NCI-H2107 (cell line): Measurements from ENCODE around the gene APBA3.
A peak's percentile ranks its signal among the peaks of the same experiment; 100 is the strongest.

Experiments
- DNase-seq: peaks from one replicate; lab custom pipeline; 2025; lab: John Stamatoyannopoulos, UW

APBA3 gene

DNA sequence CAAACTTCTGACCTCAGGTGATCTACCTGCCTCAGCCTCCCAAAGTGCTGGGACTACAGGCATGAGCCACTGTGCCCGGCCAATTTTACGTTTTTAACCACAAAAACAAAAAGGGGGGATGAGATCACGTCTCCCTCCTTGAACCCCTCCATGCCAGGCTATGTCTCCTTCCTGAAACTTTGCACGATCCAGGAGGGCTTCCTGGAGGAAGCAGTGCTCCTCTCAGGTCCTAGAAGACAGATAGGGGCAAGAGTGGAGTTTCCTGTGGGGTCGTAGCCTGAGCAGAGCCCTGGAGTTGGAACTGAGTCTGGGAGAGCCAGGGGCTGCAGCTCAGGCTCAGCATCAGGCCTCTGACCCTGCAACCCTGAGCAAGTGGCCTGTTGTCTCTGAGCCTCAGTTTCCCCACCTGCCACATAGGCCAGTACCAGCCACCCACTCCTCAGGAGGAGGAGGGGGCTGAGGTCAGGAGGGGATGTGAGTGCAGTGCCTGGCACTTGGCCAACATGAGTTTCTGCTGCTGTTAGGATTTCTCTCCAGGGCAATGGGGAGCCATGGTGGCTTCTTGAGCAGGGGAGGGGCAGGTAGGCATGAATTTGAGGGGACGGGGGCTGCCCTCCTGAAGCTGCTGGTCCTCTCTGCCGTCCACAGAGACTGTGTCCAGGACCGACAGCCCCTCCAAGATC, 16.0 kb downstream of the APBA3 start:
- no peak for DNase-seq

- DNase-seq = no peak
Observed at GRCh38 chr19:3743486-3743885, 18.0 kb downstream of the APBA3 start.

- no peak for DNase-seq
Observed at GRCh38 chr19:3740431-3740830, 21.1 kb downstream of the APBA3 start.

DNA sequence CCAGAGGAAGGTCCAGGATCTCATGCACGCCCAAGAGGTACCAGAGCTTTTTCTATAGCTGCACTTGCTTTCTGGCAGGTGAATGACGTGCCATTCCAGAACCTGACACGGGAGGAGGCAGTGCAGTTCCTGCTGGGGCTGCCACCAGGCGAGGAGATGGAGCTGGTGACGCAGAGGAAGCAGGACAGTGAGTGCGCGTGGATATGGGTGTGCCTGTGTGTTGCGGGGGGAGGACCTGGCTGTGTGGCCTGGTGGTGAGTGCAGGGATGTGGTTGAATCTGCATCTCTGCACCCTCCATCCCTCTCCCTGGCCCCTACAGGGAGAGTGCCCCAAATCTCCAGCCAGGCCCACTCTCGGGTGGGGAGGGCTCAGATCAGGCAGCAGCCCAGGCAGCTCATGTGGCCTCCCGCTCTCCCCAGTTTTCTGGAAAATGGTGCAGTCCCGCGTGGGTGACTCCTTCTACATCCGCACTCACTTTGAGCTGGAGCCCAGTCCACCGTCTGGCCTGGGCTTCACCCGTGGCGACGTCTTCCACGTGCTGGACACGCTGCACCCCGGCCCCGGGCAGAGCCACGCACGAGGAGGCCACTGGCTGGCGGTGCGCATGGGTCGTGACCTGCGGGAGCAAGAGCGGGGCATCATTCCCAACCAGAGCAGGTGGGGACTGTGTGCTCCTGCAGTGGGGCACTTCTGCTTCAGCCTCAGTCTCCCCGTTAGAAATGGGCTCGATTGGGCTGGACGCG, 22.8 kb downstream of the APBA3 start:
- no peak for DNase-seq

DNA sequence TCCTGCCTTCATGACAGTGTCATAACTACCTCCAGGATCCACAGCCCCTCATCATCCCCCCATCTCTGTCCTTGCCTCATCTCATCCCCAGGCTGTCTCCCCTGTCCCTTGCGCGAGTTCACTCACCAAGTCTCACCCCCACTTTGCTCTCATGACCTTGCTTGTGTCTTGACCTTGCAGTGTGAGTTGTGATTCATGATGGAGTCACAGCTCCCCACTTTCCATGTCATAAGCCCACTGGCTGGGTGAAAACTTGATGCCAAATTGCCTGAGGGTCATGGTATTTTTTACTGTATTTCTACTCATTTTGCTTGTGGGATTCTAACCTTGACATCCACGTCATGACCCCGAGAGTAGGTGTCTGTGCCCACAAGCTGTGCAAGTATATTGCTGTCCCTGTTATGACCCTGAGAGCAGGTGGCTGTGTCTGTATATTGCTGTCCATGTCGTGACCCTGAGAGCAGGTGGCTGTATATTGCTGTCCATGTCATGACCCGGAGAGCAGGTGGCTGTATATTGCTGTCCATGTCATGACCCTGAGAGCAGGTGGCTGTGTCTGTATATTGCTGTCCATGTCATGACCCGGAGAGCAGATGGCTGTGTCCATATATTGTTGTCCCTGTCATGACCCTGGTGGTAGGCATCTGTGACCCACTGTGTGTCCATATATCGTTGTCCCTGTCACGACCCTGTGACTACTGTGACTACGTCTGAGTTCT, 23.8 kb downstream of the APBA3 start:
- DNase-seq = no peak

GRCh38 chr19:3736106-3736724, 25.3 kb downstream of the APBA3 start:
- DNase-seq = no peak

GRCh38 chr19:3734310-3734600, 27.2 kb downstream of the APBA3 start:
- no peak for DNase-seq

DNA sequence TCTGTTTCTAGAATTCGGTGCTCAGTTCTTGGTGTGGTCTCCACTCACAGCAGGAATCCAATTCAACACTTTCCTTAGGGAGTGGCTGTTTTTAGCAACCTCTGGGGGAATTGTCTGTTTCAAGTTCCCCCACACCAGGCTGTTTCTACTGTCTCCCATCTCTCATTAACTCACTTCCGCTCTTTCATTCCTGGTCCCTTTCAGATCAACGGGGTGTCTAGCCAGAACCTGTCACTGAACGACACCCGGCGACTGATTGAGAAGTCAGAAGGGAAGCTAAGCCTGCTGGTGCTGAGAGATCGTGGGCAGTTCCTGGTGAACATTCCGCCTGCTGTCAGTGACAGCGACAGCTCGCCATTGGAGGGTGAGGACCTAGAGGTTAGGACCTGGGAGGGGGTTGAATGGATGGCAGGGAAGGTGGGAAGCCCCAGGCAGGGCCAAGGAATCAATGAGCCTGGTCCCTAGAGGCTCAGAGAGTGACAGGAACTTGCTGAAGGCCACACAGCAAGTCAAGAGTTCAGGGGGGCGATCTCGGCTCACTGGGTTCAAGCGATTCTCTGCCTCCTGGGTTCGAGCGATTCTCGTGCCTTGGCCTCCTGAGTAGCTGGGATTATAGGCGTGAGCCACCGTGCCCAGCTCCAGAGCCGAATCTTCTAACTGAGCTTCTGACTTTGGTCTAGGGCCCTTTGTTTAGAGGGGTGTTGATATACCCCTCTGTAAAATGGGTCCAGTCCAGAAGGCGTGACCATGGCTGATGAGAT, 27.8 kb downstream of the APBA3 start:
- no peak for DNase-seq

GRCh38 chr19:3732108-3732507, 29.4 kb downstream of the APBA3 start:
- DNase-seq = no peak

GRCh38 chr19:3730457-3730958, 31.0 kb downstream of the APBA3 start:
- no peak for DNase-seq

DNA sequence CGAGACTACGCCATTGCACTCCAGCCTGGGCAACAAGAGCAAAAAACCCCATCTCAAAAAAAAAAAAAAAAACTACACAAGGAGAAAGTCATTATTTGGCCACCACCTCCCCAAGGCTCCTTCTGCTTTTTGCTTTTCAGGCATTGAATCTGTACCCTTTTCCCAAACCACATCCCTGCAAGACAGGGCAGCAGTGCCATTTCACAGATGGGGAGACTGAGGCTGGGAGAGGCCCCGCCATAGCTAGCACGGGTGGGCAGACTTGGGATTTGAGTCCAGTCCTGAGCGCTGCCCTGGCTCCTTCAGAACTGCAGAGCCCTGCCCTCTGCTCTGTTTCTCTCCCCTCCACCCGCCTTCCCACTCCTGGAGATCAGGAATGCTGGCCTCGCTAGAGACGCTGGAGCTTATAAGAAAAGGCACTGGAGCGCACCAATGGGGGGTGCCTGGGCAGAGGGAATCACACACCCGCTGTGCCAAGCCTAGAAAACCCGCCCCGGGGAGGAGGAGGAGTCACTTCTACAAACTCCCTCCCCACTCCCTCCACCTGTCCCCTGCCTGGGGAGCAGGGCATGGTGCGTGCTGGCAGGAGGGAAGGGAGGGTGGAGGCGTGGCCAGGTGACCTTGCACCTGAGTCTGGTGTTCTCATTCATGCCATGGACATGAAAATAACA, 35.7 kb downstream of the APBA3 start:
- peak; percentile 46 for DNase-seq

DNA sequence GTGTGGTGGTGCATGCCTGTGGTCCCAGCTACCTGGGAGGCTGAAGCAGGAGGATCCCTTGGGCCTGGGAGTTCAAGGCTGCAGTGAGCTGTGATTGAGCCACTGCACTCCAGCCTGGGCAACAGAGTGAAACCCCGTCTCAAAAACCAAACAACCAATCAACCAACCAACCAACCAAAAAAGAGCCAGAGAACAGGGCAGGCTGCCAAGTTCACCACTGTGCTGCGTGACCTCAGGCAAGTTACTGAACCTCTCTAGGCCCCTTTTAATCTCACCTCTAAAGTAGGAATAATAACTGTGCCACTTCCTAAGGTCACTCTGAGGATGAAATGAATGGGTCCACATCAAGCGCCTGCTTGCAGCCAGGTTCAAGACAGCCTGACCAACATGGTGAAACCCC, 36.4 kb downstream of the APBA3 start:
- no peak for DNase-seq

- DNase-seq = no peak
Observed at GRCh38 chr19:3723883-3724282, 37.6 kb downstream of the APBA3 start.

DNA sequence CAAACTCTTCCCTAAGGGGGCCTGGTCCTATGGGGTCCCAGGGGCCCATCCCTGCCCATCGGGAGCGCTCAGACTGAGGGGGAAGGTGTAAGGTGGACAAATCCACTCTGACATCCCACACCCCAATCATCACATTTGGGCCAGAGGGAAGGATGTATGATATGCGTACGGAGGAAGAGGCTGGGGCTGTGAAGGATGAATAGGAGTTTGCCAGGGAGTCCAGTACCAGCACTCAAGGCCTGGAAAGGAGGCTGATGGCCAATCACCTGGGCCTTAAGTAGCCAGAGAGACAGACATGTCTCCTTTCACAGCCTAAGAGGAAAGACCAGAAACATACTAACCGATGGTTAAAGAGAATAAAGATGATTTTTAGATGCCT, 38.4 kb downstream of the APBA3 start:
- no peak for DNase-seq

GRCh38 chr19:3722443-3723109, 38.9 kb downstream of the APBA3 start:
- DNase-seq = no peak

DNA sequence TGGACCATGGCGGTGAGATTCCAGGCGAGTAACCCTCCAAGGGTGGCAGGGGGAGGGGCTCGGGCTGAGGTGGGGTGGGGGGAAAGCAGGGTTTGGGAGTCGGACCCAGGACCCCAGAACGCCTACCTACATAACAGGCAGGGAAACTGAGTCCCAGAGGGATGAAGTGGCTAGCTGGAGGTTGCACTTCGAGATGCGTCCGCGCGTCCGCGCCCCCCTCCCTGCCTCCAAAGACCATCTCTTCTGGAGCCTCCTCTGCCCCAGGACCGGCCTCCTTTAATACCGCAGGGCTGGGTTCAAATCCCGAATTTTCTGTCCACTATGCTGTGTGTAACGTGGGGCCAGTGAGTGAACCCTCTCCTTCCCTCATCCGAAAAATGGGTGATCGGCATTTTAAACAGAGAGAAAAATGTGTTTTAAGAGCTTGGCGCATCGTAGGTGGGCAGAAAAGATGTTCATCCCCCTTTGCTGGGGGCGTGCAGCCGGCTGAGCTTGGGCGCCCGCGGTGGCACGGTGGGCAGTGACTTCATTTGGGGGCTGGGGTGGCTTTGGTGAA, 39.5 kb downstream of the APBA3 start:
- no peak for DNase-seq

DNA sequence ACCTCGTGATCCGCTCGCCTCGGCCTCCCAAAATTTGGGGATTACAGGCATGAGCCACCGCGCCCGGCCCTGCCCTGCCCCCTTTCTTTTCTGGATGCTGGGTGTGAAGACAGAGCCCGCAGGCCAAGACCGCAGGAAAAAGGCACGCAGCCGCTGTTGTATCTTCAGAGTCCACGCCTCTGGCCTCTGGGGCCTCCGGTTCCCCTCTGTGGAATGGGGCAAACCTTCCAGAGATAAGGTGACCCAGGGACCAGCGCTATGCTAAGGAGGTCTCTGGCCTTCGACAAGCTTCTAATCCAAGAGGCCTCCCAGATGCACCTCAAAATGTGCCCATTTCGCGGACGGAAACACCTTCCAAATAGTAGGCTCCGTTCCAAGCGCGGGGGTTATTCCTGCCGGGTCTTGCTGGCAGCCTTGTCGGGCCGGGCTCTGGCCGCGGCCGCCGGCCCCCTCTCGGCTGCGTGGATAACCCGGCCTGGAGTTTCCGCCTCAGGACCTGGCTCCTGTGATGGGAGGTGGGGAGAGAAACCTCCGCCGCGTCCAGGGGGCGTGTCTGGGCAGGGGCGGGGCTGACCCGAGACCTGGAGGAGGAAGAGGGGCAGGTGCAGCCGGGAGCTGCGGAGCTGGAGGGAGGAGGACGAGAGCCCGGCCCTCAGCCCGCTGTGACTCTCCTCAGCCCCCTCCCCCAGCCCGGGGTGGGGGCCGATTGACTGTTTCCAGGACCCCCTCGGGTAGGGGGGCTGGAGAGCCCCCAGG, 40.2 kb downstream of the APBA3 start:
- peak; percentile 83 for DNase-seq

- no peak for DNase-seq
Observed at GRCh38 chr19:3720349-3720917, 41.1 kb downstream of the APBA3 start.

DNA sequence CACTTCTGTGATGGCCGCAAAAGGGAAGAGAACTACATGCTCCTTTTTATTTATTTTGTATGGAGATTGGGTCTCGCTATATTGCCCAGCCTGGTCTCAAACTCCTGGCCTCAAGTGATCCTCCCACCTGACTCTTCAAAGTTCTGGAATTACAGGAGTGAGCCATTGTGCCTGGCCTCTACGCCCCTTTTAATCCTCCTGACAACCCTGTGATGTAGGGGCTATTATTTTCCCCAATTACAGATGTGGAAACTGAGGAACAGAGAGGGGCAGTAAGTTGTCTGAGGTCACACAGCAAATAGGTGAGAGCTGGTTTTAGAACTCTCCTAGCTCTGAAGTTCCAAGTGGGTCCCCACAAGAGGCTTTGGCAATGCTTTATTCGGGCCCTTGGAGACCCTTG, 41.6 kb downstream of the APBA3 start:
- DNase-seq = no peak
